Activated T-cell treated with anti-CD3 and anti-CD28 coated beads for 24 hours (primary cell): Measurements from ENCODE around the gene CDHR2.
"Not testable (repeated sequence)": the region's sequence is repeated elsewhere in the genome, so short reads cannot be mapped to it uniquely, and the experiment has no call there.

Source experiments
- DNase-seq: peaks from one replicate; pipeline ENCODE4 v3.0.0-alpha.2; 2020; ENCODE audit warnings: low read depth

Gene CDHR2

GRCh38 chr5:176542135-176542595, 7.0 kb upstream of the CDHR2 start:
- DNase-seq, result no peak

GRCh38 chr5:176542596-176543427, 6.3 kb upstream of the CDHR2 start:
- no peak for DNase-seq

GRCh38 chr5:176543428-176544182, 5.5 kb upstream of the CDHR2 start:
- peak; percentile 64 for DNase-seq

GRCh38 chr5:176545388-176545736, 3.8 kb upstream of the CDHR2 start:
- DNase-seq, result no peak

- no peak for DNase-seq
Observed at GRCh38 chr5:176545737-176546509, 3.2 kb upstream of the CDHR2 start.

- DNase-seq, result no peak
Observed at GRCh38 chr5:176547802-176548201, 1.3 kb upstream of the CDHR2 start.

- DNase-seq, result no peak
Observed at GRCh38 chr5:176549871-176550270, 729 bp downstream of the CDHR2 start.

GRCh38 chr5:176550275-176550831, 1.2 kb downstream of the CDHR2 start:
- no peak for DNase-seq

GRCh38 chr5:176550937-176551336, 1.8 kb downstream of the CDHR2 start:
- DNase-seq, result not testable (repeated sequence)

- no peak for DNase-seq
Observed at GRCh38 chr5:176552332-176552869, 3.3 kb downstream of the CDHR2 start.

- no peak for DNase-seq
Observed at GRCh38 chr5:176553260-176554085, 4.3 kb downstream of the CDHR2 start.

GRCh38 chr5:176557846-176558245, 8.7 kb downstream of the CDHR2 start:
- no peak for DNase-seq

- no peak for DNase-seq
Observed at GRCh38 chr5:176559683-176560082, 10.5 kb downstream of the CDHR2 start.

- DNase-seq, result peak; percentile 21
Observed at GRCh38 chr5:176560364-176560763, 11.2 kb downstream of the CDHR2 start.

- DNase-seq, result no peak
Observed at GRCh38 chr5:176561259-176561658, 12.1 kb downstream of the CDHR2 start.

GRCh38 chr5:176562189-176562588, 13.0 kb downstream of the CDHR2 start:
- no peak for DNase-seq

- DNase-seq, result no peak
Observed at GRCh38 chr5:176564002-176564401, 14.9 kb downstream of the CDHR2 start.

- DNase-seq, result no peak
Observed at GRCh38 chr5:176565760-176566288, 16.7 kb downstream of the CDHR2 start.

- no peak for DNase-seq
Observed at GRCh38 chr5:176568657-176569056, 19.5 kb downstream of the CDHR2 start.

- no peak for DNase-seq
Observed at GRCh38 chr5:176570044-176570443, 20.9 kb downstream of the CDHR2 start.
